ENCODE data around the gene MEIS1.

DNA sequence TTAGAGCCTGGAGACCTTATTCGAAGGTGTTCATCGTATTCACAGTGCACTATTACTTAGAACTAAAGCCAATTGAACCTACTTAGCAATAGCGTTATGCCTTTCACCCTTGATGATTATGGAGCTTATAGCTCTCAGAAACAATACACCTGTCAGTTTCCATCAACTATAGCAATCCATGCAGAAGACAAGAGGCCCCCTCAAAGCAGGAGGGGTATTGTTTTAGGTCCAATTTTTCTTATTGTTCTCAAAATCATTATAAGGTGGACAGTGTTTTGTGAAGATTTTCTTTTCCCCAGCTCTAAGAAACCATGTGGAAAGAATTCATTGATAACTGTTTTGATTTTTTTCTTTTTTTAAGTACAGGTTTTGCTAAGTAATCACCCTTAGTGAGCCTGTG lies 135.5 kb downstream of the MEIS1 start:
- TF ChIP-seq EP300 (IDR thresholded peaks at IDR 0.05; ENCODE audit: borderline replicate concordance in 1 of 2, low read depth in 2 of 2, low read length in 2 of 2), result no peak
- TF ChIP-seq CTCF (IDR thresholded peaks at IDR 0.05; ENCODE audit: control extremely low read depth in 1 of 3, insufficient read depth in 1 of 3, low read depth in 1 of 3, low read length in 3 of 3), result no peak
- TF ChIP-seq HDAC2 (IDR thresholded peaks at IDR 0.05; ENCODE audit: borderline replicate concordance in 1 of 2, low read depth in 2 of 2, low read length in 2 of 2), result no peak
- TF ChIP-seq CREB1 (IDR thresholded peaks at IDR 0.05), result no peak
- no peak for TF ChIP-seq KDM1A (IDR thresholded peaks at IDR 0.05; ENCODE audit: borderline replicate concordance, low read length)
- TF ChIP-seq CBX5 (IDR thresholded peaks at IDR 0.05; ENCODE audit: low read depth, low read length), result no peak
- TF ChIP-seq RAD21 (IDR thresholded peaks at IDR 0.05 in 1 of 2, conservative IDR thresholded peaks at IDR 0.05 in 1 of 2; ENCODE audit: low read depth in 2 of 2, low read length in 2 of 2), result no peak
- no peak for TF ChIP-seq POLR2A (IDR thresholded peaks at IDR 0.05; ENCODE audit: control extremely low read depth in 1 of 2, low read depth in 2 of 2, low read length in 2 of 2)
- no peak for TF ChIP-seq MAFK (IDR thresholded peaks at IDR 0.05; ENCODE audit: low read depth, low read length)
- TF ChIP-seq TCF12 (IDR thresholded peaks at IDR 0.05; ENCODE audit: low read depth, low read length), result no peak
- no peak for TF ChIP-seq CEBPB (IDR thresholded peaks at IDR 0.05; ENCODE audit: low read depth, low read length)
- TF ChIP-seq, protein P1, sequence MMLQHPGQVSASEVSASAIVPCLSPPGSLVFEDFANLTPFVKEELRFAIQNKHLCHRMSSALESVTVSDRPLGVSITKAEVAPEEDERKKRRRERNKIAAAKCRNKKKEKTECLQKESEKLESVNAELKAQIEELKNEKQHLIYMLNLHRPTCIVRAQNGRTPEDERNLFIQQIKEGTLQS (IDR thresholded peaks at IDR 0.05; ENCODE audit: insufficient read depth, low read depth, low read length), result no peak
- no peak for TF ChIP-seq TAF1 (IDR thresholded peaks at IDR 0.05; ENCODE audit: low read depth, low read length)

Measured in H1 (cell line).